NCI-H345 (cell line): Measurements from ENCODE around the gene RAD51B.

Experiments used
- DNase-seq: peaks from one replicate; lab custom pipeline; 2025; lab: John Stamatoyannopoulos, UW

The RAD51B gene

GRCh38 chr14:68634332-68634731 is 814.8 kb downstream of the RAD51B start:
- no peak for DNase-seq

DNA sequence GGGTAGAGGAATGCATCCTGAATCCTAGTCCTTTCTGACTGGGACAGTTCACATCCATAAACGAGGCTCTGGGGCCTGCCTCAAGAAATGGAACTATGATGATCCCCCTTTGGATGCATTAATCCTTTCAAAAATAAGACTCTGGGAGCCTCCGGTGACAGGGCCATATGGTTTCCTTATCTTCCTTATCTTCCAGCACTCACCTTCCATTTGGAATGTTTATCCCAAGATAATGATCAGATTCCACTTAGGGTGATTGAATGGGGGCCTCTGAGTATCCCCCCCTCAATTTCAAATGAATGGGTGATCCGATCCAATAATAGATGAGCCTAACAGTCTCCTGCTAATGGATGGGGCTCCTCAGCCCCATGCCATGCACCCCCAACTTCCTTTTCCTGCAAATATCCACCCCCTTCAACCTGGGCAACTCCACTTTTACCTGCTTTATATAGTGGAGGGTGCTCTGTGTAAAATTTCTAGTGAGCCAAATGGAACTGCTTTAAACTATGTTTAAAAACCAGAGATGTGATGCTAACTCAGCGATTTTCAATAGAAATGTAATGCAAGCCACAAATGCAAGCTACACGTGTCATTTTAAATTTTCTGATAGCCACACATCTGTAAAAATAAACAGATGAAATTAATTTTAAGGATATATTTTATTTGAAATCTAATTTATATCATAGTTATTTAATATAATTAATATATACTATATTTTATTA is 815.5 kb downstream of the RAD51B start:
- DNase-seq, result no peak

DNA sequence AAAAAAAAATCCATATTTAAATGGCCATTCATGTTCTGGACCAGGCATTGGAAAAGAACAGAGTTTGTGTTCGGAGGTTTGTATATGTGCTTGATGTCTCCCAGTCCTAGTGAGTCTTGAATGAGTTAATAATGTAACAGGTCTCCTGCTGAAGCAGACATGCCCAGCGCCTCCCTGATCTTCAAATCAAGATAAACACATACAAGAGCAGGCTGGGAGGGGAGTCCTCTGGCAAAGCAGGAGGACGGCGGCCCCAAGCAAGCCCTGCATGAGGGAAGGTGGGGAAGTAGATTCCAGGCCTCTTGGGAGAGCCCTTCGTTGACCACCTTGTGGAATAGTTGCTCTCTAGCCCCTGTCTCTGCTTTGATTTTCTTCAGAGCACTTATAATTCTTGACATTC is 817.0 kb downstream of the RAD51B start:
- DNase-seq, result no peak

DNA sequence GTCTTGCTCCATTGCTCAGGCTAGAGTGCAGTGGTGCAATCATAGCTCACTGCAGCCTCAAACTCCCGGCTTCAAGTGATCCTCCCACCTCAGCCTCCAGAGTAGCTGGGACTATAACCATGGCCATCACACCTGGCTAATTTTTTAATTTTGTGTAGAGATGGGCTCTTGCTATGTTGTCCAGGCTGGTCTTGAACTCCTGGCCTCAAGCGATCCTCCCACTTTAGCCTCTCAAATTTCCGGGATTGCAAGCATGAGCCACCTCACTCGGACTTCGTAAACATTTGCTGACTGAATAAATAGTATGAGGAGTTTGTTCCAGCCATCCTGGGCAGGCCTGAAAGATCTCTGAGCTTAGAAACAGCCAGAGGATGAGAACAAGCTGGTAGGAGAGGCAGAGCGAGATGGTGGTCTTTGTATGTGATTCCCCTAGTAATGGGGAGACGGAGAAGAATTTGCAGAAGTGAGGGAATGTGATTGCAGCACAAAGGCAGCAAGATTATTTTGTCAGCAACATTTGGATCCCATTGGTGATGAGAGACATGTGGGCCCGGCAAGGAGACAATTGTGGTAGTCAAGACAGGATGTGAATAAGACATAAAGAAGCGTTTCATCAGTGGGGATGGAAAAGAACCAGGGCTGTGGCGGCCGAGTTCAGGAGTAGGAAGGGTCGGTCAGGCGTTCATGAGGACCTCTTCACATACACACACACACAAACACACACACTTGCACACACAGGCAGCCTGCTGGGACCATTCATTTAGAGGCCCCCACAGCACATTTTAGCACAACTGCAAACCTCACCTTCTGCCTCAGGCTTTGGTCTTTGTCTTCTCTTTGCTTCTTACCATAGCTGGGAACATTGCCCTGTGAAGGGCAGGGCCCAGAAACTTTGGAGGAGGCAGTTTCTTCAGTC is 817.8 kb downstream of the RAD51B start:
- no peak for DNase-seq

DNA sequence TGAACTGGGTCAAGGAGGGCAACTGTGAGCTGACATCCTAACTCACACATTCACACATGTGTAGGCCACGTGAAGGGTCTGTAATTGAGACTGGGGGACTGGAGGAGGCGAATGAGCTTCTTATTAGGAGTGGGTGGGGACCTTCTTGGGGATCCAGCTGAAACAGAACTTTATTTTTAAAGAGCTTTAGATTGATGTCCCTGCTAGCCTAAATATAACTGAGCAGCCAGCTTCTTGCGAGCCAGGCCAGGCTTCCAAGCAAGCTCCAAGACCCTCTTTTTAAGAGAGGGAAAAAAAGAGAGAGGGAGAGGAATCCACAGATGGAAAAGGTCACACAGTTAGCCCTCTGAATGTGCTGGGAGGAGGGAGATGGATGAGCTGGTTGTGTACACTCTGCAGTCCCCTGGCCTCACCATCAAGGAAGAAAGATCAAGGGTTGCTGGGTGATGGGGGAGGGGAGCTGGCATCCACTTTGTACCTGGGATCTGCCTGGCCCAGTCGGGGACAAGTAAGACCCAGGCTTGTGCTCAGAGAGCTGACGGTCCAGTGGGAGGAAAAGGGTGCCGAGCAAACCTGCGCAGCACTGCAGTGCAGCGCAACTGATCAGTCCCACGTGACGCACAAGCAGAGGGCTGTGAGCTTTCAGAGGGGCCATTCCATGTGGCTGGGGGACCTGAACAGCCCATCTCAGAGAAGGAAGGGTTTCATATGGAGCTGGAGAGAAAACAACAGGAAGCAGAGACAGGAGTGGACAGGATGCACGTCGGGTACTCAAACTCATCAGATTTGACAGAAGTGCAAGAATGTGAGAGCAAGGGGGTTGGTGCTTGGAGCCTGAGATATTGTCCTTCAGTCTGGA is 818.8 kb downstream of the RAD51B start:
- DNase-seq, result no peak

DNA sequence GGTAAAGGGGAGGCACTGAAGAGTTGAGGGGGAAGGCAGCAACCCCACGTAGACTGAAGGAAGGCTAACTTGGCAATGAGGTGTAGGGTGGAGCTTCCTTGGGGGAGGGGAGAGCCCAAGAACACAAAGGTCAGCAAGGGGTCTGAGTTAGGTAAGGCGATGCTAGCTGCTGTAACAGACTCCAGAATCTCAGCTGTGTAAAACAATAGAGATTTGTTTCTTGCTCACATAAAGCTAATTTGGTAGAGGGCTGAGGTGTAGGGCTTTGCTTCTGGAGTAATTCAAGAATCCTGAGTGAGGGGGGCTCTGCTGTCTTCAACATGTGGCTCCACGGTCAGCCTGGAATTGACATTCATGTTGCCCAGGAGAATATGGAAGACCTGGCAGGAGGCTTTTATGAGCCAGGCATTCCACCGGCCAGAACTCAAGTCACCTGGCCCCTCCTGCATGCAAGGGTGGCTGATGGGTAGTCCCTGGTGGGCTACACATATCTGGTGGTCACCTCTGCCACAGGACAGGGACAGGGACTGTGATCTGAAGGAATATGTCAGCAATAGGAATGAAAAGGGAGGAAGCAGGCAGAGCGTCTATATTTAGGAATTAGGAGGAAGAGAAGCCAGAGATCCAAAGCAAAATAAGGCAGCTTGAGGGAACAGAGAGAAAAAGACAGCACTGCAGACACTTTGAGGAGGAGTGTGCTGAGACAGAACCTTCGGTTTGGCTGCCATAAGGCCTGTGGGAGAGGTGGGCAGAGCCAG is 819.6 kb downstream of the RAD51B start:
- DNase-seq, result no peak

DNA sequence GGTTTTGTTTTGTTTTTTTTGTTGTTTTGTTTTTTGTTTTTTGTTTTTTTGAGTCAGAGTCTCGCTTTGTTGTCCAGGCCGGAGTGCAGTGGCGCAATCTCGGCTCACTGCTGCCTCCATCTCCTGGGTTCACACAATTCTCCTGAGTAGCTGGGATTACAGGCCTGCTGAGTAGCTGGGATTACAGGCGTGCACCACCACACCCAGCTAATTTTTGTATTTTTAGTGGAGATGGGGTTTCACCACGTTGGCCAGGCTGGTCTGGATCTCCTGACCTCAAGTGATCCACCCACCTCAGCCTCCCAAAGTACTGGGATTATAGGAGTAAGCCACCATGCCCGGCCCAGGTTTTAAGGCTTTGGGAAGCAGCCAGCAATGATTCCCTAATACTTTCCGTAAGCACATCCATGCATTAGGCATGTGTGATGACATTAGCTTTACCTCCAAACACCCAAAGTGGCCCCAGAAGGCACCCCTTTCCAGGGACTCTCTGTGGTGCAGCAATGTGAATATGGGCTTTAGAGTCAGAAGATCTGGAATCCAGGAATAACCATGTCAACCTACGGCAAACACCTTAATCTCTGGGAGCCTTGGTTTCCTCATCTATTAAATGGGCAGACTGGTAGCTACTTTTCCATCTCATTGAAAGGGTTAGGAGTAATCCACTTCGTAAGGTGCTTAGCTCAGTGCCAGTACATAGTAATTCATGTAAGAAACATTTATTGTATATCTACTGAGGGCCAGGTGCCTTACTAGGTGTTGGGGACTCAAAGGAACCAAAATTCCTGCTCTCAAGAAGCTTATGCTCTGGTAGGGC is 820.4 kb downstream of the RAD51B start:
- no peak for DNase-seq

- DNase-seq, result no peak
Observed at GRCh38 chr14:68643673-68644072, 824.1 kb downstream of the RAD51B start.

GRCh38 chr14:68644101-68644500 is 824.5 kb downstream of the RAD51B start:
- no peak for DNase-seq

GRCh38 chr14:68645371-68645770 is 825.8 kb downstream of the RAD51B start:
- DNase-seq, result no peak

DNA sequence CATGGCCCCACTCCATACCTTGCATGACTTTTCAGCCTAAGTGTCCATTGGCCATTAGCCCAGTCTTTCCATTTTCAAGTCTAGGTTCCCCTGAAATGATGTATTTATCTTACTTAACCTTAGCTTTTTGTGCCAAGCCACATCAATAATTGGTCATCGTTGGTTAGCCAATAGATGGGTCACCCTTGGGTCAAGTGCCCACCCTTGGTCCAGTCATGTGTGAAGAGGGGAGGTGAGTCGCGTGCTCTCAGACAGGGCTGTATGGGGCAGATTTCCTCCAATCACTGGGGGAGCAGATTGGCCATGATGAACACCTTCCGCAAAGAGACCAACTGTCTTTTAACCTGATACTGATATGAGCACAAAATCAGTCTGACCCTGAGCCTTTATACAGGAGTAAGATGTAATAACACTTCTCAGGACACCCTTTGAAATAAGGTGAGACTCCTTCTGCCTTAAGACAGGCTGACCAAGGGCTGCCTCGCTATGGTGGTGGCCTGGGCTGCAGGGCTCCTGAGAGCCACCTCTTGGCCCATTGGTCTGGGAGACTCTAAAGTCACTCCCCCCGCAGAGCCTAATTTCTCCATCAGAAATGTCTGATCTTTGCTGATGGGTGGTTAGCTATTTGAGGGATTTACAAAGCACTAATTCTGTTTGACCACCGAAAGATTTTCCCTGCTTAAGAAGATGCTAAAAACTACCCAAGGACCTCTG is 830.1 kb downstream of the RAD51B start:
- DNase-seq, result no peak

- no peak for DNase-seq
Observed at GRCh38 chr14:68650404-68650994, 830.9 kb downstream of the RAD51B start.

DNA sequence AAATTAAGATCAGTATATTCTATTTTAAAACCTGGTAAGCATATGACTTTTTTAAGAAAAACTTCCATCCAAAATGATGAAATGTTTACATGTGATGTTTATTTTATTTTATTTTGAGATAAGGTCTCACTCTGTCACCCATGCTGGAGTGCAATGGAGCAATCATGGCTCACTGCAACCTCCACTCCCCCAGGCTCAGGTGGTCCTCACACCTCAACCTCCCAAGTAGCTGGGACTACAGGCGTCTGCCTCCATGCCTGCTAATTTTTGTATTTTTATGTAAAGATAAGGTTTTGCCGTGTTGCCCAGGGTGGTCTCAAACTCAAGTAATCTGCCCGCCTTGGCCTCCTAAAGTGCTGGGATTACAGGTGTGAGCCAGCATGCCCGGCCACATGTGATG is 831.5 kb downstream of the RAD51B start:
- no peak for DNase-seq

- DNase-seq, result no peak
Observed at GRCh38 chr14:68651652-68652432, 832.3 kb downstream of the RAD51B start.

DNA sequence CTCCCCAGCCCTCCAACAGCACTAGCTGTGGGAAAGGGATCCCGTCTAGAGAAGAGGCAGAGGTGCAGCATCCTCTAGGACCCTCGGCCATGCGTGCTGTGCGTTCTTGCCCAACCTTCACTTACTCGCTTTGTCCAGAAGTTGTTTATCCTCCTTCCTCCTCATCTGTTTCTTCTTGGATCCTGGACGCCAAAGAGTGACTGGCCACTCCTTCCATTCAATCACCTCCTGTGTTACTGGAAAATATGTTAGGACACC is 832.8 kb downstream of the RAD51B start:
- no peak for DNase-seq

GRCh38 chr14:68653108-68653507 is 833.5 kb downstream of the RAD51B start:
- no peak for DNase-seq

GRCh38 chr14:68653804-68654203 is 834.2 kb downstream of the RAD51B start:
- no peak for DNase-seq

GRCh38 chr14:68654471-68654941 is 834.9 kb downstream of the RAD51B start:
- no peak for DNase-seq
